Mucosa of rectum (tissue), 2 donors: ENCODE results near the gene KIAA1671.

Experiments
- H3K27ac ChIP-seq, 2 donors: one replicate each; pipeline ENCODE4 v1.7.0; 2013; ENCODE audit warnings: inconsistent platforms in 2 of 2, low read depth in 2 of 2, low read length in 2 of 2
- H3K27me3 ChIP-seq, 2 donors: one replicate each; pipeline ENCODE4 v1.7.0; 2013; ENCODE audit warnings: low read length in 2 of 2; ENCODE audit not compliant: control insufficient read depth in 2 of 2, insufficient read depth in 2 of 2
- H3K36me3 ChIP-seq, 2 donors: one replicate each; pipeline ENCODE4 v1.7.0; 2013; ENCODE audit warnings: low read length in 2 of 2; ENCODE audit not compliant: control insufficient read depth in 2 of 2, insufficient read depth in 2 of 2
- H3K4me1 ChIP-seq, 2 donors: one replicate each; pipeline ENCODE4 v1.7.0; 2013; ENCODE audit warnings: low read length in 2 of 2, mild to moderate bottlenecking in 1 of 2; ENCODE audit not compliant: control insufficient read depth in 2 of 2, insufficient read depth in 2 of 2
- H3K4me3 ChIP-seq, 2 donors: one replicate each; pipeline ENCODE4 v1.7.0; 2013; ENCODE audit warnings: low read length in 2 of 2
- H3K9ac ChIP-seq, 2 donors: one replicate each; pipeline ENCODE4 v1.7.0; 2013; ENCODE audit warnings: low read length in 2 of 2, low read depth in 1 of 2, mild to moderate bottlenecking in 1 of 2
- H3K9me3 ChIP-seq, 2 donors: one replicate each; pipeline ENCODE4 v1.7.0; 2013; ENCODE audit warnings: low read length in 2 of 2; ENCODE audit not compliant: control insufficient read depth in 2 of 2
- donor health status: healthy.
- donor health status: Normal muscosa, but diverticular disease.

KIAA1671 gene

DNA sequence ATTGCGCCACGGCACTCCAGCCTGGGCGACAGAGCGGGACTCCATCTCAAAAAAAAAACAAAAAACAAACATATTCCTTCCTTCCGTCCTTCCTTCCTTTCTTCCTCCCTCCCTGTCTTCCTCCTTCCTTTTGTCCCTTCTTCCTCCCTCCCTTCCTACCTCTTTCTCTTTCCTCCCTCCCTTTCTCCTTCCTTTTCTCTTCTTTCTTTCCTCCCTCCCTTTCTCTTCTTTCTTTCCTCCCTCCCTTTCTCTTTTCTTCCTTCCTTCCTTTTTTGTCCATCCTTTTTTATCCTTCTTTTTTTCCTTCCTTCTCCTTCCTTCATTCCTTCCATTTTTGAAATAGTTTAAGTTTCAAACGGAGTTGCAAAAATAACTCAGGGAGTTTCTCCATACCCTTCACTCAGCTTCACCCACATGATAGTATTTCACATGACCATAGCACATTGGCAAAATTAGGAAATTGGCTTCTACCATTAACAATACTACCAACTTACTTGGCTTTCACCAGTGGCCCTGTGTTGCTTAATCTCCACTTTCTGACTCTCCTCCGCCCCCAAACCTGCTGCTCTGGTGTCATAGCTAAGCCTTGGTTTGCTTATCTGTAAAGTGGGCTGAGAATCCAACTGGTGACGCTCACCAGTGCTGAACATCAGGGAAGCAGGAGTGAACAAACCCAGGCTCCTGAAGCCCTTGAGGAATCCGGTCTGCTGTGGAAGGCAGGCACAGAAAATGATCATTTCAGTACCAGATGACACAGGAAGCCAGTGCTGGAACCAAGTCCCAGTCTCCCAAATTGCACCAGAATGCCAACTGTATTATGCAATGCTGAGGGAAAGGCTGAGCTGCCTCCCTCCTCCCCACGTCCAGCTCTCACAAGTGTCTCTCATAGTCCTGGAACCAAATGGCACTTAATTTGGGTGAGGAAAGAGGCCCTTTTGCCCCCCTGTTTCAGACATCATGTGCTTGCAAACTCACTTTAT lies 229.9 kb downstream of the KIAA1671 start:
- H3K9me3 ChIP-seq: no peaks in the 10 kb centered on the region
- H3K36me3 ChIP-seq: peaks cover 36 to 42% of the 10 kb centered on the region in 2 donors
- no peaks in the 10 kb centered on the region for H3K27me3 ChIP-seq
- no peak overlapping the region for H3K4me3 ChIP-seq
- no peak overlapping the region for H3K9ac ChIP-seq
- H3K27ac ChIP-seq: no peak overlapping the region
- H3K4me1 ChIP-seq: no peaks in the 10 kb centered on the region

GRCh38 chr22:25183949-25184619 lies 231.6 kb downstream of the KIAA1671 start:
- Histone ChIP-seq H3K9me3 (no peaks in the 10 kb centered on the region), H3K4me1 (no peaks in the 10 kb centered on the region), H3K27me3 (no peaks in the 10 kb centered on the region), H3K36me3 (peaks cover 34 to 40% of the 10 kb centered on the region in 2 donors), H3K27ac (no peak overlapping the region), H3K4me3 (no peak overlapping the region), H3K9ac (no peak overlapping the region)

DNA sequence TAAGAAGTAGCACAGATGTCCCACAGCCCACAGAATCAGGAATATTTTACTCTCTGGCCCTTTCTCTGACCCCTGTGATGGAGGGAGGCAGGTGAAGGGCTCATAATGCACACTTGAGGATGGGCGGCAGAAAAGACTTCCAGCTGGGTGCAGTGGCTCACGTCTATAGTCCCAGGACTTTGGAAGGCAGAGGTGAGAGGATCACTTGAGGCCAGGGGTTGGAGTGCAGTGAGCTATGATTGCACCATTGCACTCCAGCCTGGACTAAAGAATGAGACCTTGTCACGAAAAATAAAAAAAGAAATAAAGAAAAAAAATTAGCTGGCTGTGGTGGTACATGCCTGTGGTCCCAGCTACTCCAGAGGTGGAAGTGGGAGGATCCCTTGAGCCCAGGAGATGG lies 233.6 kb downstream of the KIAA1671 start:
- Histone ChIP-seq H3K9me3 (no peaks in the 10 kb centered on the region), H3K4me3 (no peak overlapping the region), H3K27me3 (no peaks in the 10 kb centered on the region), H3K36me3 (peaks cover 40 to 47% of the 10 kb centered on the region in 2 donors), H3K27ac (no peak overlapping the region), H3K4me1 (no peaks in the 10 kb centered on the region), H3K9ac (no peak overlapping the region)

GRCh38 chr22:25187469-25187868 lies 235.0 kb downstream of the KIAA1671 start:
- no peak overlapping the region for H3K4me3 ChIP-seq
- H3K9ac ChIP-seq: no peak overlapping the region
- H3K27ac ChIP-seq: no peak overlapping the region
- peaks cover 42 to 51% of the 10 kb centered on the region in 2 donors for H3K36me3 ChIP-seq
- H3K9me3 ChIP-seq: no peaks in the 10 kb centered on the region
- H3K27me3 ChIP-seq: no peaks in the 10 kb centered on the region
- H3K4me1 ChIP-seq: no peaks in the 10 kb centered on the region

GRCh38 chr22:25192406-25192805 lies 239.9 kb downstream of the KIAA1671 start:
- H3K36me3 ChIP-seq: peaks cover 39 to 40% of the 10 kb centered on the region in 2 donors
- no peaks in the 10 kb centered on the region for H3K4me1 ChIP-seq
- no peaks in the 10 kb centered on the region for H3K27me3 ChIP-seq
- H3K9ac ChIP-seq: no peak overlapping the region
- no peak overlapping the region for H3K4me3 ChIP-seq
- H3K9me3 ChIP-seq: no peaks in the 10 kb centered on the region
- no peak overlapping the region for H3K27ac ChIP-seq

DNA sequence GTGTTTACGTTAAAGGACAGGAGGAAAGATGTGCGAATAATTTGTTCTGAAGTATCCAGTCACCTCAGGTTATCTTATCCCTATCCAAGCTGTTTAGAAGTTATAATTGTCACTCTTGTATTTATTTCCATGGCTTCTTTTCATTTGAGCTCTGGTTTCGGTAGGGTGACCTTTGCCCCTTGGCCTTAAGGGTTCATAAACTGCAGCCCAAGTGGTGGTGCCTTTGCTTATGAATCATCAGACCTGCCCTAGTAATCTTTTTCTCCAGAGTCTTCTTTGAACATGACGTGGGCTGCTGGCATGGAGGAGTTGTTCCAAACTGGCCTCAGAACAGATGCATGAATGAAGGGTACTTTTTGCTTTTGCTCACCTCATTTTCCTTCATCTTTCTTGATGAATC lies 240.6 kb downstream of the KIAA1671 start:
- H3K4me3 ChIP-seq: no peak overlapping the region
- H3K4me1 ChIP-seq: no peaks in the 10 kb centered on the region
- H3K27me3 ChIP-seq: no peaks in the 10 kb centered on the region
- peaks cover 42 to 45% of the 10 kb centered on the region in 2 donors for H3K36me3 ChIP-seq
- H3K9ac ChIP-seq: no peak overlapping the region
- no peaks in the 10 kb centered on the region for H3K9me3 ChIP-seq
- H3K27ac ChIP-seq: no peak overlapping the region

DNA sequence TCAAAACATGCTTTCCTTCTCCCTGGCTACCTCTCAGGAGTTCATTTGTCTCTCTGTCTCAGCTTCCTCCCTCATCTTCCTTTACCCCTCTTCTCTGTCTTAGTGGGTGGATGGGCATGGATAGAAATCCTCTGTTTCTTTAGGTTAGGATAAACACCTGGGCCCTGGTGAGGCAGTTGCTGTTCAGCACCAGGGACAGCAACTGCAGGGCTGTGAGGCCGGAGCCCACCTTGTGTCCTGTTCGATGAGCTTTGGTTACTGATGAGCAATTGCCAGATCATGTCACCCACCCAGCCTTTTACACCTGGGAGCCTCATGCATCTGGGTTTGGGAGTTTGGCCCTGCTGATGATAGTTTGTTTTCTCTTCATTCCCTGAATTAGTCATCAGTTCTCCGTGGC lies 241.0 kb downstream of the KIAA1671 start:
- H3K9ac ChIP-seq: no peak overlapping the region
- no peaks in the 10 kb centered on the region for H3K27me3 ChIP-seq
- no peaks in the 10 kb centered on the region for H3K4me1 ChIP-seq
- H3K27ac ChIP-seq: no peak overlapping the region
- no peak overlapping the region for H3K4me3 ChIP-seq
- peaks cover 44 to 45% of the 10 kb centered on the region in 2 donors for H3K36me3 ChIP-seq
- no peaks in the 10 kb centered on the region for H3K9me3 ChIP-seq

- no peaks in the 10 kb centered on the region for H3K9me3 ChIP-seq
- H3K9ac ChIP-seq: no peak overlapping the region
- no peaks in the 10 kb centered on the region for H3K27me3 ChIP-seq
- H3K36me3 ChIP-seq: peaks cover 35 to 39% of the 10 kb centered on the region in 2 donors
- H3K4me3 ChIP-seq: no peak overlapping the region
- H3K27ac ChIP-seq: no peak overlapping the region
- H3K4me1 ChIP-seq: no peaks in the 10 kb centered on the region
Observed at GRCh38 chr22:25196326-25196725, 243.8 kb downstream of the KIAA1671 start.

DNA sequence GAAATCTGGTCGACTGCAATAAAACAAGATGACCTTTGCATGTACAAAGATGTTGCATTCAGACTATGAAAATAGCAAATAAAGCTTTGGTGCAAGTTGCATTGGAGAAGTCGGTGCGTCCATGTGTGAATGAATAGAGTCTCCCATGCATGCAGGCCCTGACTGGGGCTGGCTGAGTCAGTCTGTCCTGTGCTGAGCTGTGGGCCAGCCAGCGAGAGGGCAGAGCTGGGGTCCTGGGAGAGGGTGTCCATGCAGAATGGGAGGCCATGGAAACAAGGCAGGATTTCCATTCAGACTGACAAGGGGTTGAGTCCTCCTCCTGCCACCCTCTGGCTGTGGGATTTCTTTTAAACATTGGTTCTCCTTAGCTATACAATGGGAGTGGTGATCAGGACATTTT lies 244.8 kb downstream of the KIAA1671 start:
- Histone ChIP-seq H3K4me1 (no peaks in the 10 kb centered on the region), H3K36me3 (peaks cover 29 to 30% of the 10 kb centered on the region in 2 donors), H3K9me3 (no peaks in the 10 kb centered on the region), H3K9ac (no peak overlapping the region), H3K4me3 (no peak overlapping the region), H3K27me3 (no peaks in the 10 kb centered on the region), H3K27ac (no peak overlapping the region)
